IPS-18c (cell line): ENCODE measurements around the gene ALKBH3.

Experiments
- H3K4me3 ChIP-seq: 2 replicates; pipeline ENCODE4 v1.7.0; 2013; ENCODE audit warnings: low read depth, mild to moderate bottlenecking, low read length, moderate library complexity; ENCODE audit not compliant: insufficient read depth
- H3K9me3 ChIP-seq: one replicate; pipeline ENCODE4 v1.6.1; 2013; ENCODE audit warnings: mild to moderate bottlenecking, low read length, moderate library complexity; ENCODE audit not compliant: control insufficient read depth, insufficient read depth

The ALKBH3 gene

GRCh38 chr11:43914466-43914865 lies 33.8 kb downstream of the ALKBH3 start:
- Histone ChIP-seq H3K9me3 (no peaks in the 10 kb centered on the region), H3K4me3 (no peak overlapping the region)

- Histone ChIP-seq H3K9me3 (no peaks in the 10 kb centered on the region), H3K4me3 (no peak overlapping the region)
These were observed 36.0 kb downstream of the ALKBH3 start for GRCh38 chr11:43916621-43917020.

- no peaks in the 10 kb centered on the region for H3K9me3 ChIP-seq
These were observed 37.2 kb downstream of the ALKBH3 start for GRCh38 chr11:43917851-43918250.

GRCh38 chr11:43918662-43919061 lies 38.0 kb downstream of the ALKBH3 start:
- Histone ChIP-seq H3K9me3 (no peaks in the 10 kb centered on the region), H3K4me3 (no peak overlapping the region)

More at GRCh38 chr11:43917851-43918250, 37.2 kb downstream of the ALKBH3 start:
- no peak overlapping the region for H3K4me3 ChIP-seq

GRCh38 chr11:43919852-43920597 lies 39.4 kb downstream of the ALKBH3 start:
- H3K9me3 ChIP-seq, result no peaks in the 10 kb centered on the region
- no peak overlapping the region for H3K4me3 ChIP-seq

- Histone ChIP-seq H3K4me3 (no peak overlapping the region), H3K9me3 (no peaks in the 10 kb centered on the region)
These were observed 40.2 kb downstream of the ALKBH3 start for GRCh38 chr11:43920598-43921419.

GRCh38 chr11:43921561-43922294 lies 41.1 kb downstream of the ALKBH3 start:
- H3K4me3 ChIP-seq, result no peak overlapping the region

GRCh38 chr11:43922295-43922648 lies 41.6 kb downstream of the ALKBH3 start:
- no peaks in the 10 kb centered on the region for H3K9me3 ChIP-seq
- no peak overlapping the region for H3K4me3 ChIP-seq

More at GRCh38 chr11:43921561-43922294, 41.1 kb downstream of the ALKBH3 start:
- no peaks in the 10 kb centered on the region for H3K9me3 ChIP-seq

- H3K4me3 ChIP-seq, result no peak overlapping the region
- H3K9me3 ChIP-seq, result no peaks in the 10 kb centered on the region
These were observed 42.2 kb downstream of the ALKBH3 start for GRCh38 chr11:43922744-43923405.

- Histone ChIP-seq H3K9me3 (no peaks in the 10 kb centered on the region), H3K4me3 (no peak overlapping the region)
These were observed 42.9 kb downstream of the ALKBH3 start for GRCh38 chr11:43923406-43924111.

- Histone ChIP-seq H3K4me3 (no peak overlapping the region), H3K9me3 (no peaks in the 10 kb centered on the region)
These were observed 43.7 kb downstream of the ALKBH3 start for GRCh38 chr11:43924112-43924855.

GRCh38 chr11:43925063-43925931 lies 44.7 kb downstream of the ALKBH3 start:
- Histone ChIP-seq H3K9me3 (no peaks in the 10 kb centered on the region), H3K4me3 (no peak overlapping the region)

GRCh38 chr11:43925932-43926505 lies 45.4 kb downstream of the ALKBH3 start:
- Histone ChIP-seq H3K9me3 (no peaks in the 10 kb centered on the region), H3K4me3 (no peak overlapping the region)

- H3K4me3 ChIP-seq, result no peak overlapping the region
- H3K9me3 ChIP-seq, result no peaks in the 10 kb centered on the region
These were observed 46.4 kb downstream of the ALKBH3 start for GRCh38 chr11:43927070-43927469.
